ENCODE results near the gene PRR7.

DNA sequence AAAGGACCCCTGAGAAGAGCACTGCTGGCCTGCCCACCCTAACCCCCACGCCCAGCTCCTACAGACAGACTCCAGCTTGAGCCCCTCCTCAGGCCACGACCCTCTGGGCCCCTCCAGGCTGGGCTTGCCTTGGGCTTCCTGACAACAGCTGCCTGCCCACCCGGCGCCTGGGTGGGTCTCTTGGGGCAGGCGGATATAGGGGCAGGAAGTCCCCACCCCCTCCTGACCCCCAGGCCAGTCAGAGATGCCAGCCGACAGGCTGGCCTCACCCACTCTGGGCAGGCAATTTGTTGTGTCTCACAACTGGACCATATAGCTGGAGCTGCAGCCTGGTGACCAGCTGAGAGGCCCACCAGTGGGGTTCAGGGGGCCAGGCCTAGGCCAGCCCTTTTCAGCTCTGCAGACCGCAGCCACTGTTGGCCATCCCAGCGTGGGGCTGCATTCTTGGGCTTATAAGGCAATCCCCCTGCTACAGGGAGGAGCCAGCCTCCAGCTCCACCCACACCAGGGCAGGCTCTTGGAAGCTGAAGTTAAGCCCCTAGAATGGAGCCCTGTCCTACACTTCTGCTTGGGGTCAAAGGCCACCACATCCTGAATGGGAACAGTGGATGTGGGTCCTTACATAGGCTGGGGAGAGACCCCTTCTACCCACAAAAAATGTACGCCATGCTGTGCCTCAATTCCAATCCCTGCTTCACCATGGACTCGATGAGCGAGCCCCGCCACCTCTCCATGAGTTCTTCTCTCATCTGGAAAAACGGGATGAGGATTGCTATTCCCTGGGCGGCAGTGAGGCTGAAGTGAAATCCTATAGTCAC is 48.8 kb downstream of the PRR7 start:
- TF ChIP-seq MAZ (IDR thresholded peaks at IDR 0.05; ENCODE audit: borderline replicate concordance, low read depth, low read length) (peak; percentile 65; the same call in 1 of the 2 replicates), SMC3 (IDR thresholded peaks at IDR 0.05; ENCODE audit: low read depth, low read length) (no peak), POLR2A (IDR thresholded peaks at IDR 0.05; ENCODE audit: low read depth, low read length) (peak; percentile 76)
- TF ChIP-seq, protein P1, sequence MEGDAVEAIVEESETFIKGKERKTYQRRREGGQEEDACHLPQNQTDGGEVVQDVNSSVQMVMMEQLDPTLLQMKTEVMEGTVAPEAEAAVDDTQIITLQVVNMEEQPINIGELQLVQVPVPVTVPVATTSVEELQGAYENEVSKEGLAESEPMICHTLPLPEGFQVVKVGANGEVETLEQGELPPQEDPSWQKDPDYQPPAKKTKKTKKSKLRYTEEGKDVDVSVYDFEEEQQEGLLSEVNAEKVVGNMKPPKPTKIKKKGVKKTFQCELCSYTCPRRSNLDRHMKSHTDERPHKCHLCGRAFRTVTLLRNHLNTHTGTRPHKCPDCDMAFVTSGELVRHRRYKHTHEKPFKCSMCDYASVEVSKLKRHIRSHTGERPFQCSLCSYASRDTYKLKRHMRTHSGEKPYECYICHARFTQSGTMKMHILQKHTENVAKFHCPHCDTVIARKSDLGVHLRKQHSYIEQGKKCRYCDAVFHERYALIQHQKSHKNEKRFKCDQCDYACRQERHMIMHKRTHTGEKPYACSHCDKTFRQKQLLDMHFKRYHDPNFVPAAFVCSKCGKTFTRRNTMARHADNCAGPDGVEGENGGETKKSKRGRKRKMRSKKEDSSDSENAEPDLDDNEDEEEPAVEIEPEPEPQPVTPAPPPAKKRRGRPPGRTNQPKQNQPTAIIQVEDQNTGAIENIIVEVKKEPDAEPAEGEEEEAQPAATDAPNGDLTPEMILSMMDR (conservative IDR thresholded peaks at IDR 0.05; ENCODE audit: low read depth, low read length): no peak
- TF ChIP-seq, protein P2, sequence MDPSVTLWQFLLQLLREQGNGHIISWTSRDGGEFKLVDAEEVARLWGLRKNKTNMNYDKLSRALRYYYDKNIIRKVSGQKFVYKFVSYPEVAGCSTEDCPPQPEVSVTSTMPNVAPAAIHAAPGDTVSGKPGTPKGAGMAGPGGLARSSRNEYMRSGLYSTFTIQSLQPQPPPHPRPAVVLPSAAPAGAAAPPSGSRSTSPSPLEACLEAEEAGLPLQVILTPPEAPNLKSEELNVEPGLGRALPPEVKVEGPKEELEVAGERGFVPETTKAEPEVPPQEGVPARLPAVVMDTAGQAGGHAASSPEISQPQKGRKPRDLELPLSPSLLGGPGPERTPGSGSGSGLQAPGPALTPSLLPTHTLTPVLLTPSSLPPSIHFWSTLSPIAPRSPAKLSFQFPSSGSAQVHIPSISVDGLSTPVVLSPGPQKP (IDR thresholded peaks at IDR 0.05; ENCODE audit: borderline replicate concordance, low read depth, low read length): no peak

All from IMR-90 (cell line).